ENCODE data around the gene RADIL.

Gene RADIL

GRCh38 chr7:4789194-4790077 lies 94.1 kb downstream of the RADIL start:
- DNase-seq = no peak

DNA sequence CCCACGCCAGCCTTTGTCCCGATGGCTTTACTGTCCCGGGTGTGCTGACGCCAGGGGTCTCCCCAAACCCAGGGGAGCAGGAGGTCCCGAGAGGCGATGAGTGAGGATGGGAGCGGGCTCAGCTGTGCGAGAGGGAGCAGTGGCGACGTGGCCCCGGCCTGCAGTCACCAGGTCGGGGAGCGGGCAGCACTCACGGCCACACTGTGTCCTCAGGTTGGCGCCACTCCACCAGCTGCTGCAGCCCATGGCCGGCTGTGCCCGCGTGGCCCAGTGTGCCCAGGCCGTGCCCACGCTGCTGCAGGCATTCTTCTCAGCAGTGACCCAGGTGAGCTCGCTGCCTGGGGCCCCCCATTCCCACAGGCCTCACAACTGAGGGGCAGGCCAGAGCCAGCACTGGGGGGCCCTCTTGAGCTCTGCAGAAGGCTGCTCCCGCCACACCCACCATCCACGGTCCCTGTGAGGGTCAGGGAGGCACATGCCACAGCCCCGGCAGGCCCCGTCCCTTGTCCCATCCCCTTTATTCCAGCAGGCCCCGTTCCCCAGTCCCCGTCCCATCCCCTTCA lies 94.8 kb downstream of the RADIL start:
- no peak for DNase-seq

GRCh38 chr7:4787947-4788626 lies 95.4 kb downstream of the RADIL start:
- DNase-seq = no peak

- DNase-seq = no peak
These were observed 96.0 kb downstream of the RADIL start for GRCh38 chr7:4787541-4787940.

GRCh38 chr7:4786015-4786414 lies 97.5 kb downstream of the RADIL start:
- no peak for DNase-seq

DNA sequence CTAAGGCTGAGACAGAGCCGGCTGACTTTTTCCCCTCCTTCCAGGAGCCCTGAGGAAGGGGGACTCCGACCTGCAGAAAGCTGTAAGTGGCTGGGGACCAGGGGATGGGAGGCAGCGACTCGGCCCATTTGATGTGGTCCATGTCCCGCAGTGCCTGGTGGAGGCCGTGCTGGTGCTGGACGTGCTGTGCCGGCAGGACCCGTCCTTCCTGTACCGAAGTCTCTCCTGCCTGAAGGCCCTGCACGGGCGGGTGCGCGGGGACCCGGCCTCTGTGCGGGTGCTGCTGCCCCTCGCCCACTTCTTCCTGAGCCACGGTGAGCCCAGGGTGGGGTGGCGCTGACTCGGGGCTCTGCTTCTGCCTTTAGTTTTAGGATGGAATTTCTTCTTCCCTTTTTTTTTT lies 98.1 kb downstream of the RADIL start:
- DNase-seq = no peak

DNA sequence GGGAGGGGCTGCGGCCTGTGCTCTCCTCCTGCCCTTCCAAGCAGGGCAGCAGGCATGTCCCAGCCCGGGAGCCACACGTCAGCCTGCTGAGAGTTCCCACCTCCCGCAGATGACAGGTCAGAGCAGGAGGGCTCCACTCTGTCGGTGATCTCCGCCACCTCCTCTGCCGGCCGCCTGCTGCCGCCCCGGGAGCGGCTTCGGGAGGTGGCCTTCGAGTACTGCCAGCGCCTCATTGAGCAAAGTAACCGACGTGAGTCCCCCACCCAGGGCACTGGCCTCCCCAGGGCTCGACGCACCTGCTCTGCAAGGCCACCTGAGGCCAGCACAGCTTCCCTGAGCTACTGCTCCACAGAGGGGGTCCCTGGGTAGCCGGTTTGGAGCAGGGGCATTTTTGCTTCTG lies 98.7 kb downstream of the RADIL start:
- DNase-seq = no peak

GRCh38 chr7:4783762-4784351 lies 99.7 kb downstream of the RADIL start:
- DNase-seq = no peak

DNA sequence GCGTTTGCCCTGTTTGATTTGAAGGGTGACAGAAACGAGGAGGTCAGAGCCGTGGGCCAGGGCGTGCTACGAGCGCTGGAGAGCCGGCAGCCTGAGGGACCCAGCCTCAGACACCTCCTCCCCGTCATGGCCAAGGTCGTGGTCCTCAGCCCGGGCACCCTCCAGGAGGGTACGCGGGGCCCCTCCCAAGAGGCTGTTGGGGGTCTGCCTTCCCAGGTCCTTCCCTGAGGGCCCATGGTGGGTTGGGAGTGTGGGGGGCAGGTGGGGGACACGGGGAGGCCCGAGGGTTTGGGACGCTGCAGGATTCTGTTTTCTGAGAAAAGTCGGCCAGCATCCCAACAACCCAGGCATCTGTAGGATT lies 100.2 kb downstream of the RADIL start:
- no peak for DNase-seq

DNA sequence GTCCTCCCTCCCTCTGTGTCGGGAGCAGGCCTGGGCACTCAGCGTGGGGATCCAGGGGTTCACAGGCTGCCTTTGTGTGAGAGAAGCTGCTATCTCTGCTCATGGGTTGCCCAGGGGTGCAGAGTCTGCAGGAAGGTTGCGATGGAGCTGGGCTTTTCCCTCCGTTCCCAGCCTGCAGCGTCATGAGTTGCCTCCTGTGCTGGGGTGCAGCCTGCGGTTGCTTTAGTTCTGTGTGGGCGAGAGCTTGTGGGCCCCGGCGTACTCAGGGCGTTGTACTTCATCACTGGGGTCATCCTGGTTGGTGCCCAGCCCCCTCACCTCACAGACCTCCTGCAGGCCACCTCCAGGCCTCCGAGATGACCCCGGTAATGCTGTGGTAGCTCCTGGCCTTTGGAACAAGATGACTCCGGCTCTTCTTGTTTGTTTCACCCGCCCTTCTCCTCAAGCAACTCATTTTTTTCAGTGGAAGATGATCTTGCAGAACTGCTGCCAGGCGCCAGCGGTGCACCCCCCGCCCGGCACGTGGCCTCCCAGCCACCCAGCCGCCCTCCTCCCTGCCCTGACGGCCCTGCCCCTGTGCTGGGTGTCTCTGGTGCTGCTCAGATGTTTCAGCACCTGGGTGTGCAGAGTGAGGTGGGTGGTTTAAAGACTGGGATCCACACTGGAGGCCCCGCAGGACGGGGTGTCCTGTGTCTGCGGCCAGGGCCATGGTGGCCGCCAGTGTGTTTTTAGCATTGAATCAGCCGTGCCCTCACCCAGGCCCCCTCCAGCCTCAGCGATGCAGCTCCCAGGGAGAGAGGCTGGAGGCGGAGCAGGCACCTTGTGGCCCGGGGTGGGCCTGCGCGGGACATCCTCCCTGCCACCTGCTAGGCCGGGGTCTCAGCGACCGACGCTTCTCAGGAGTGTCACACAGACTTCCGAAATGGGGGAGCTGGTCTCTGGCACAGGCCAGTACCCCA lies 100.9 kb downstream of the RADIL start:
- DNase-seq = no peak

GRCh38 chr7:4781366-4782069 lies 102.0 kb downstream of the RADIL start:
- no peak for DNase-seq

DNA sequence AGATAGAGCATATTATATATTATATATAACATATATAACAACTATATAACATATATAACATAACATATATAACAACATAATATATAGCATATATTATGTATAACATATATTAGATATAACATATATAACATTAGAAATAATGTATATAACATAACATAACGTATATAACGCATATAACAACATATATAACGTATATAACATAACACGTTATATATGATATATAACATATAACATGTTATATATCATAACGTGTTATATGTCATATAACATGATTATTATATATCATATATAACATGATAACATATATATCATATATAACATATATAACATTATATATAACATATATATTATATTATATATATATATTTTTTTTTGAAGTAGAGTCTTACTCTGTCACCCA lies 104.4 kb downstream of the RADIL start:
- DNase-seq = no peak

DNA sequence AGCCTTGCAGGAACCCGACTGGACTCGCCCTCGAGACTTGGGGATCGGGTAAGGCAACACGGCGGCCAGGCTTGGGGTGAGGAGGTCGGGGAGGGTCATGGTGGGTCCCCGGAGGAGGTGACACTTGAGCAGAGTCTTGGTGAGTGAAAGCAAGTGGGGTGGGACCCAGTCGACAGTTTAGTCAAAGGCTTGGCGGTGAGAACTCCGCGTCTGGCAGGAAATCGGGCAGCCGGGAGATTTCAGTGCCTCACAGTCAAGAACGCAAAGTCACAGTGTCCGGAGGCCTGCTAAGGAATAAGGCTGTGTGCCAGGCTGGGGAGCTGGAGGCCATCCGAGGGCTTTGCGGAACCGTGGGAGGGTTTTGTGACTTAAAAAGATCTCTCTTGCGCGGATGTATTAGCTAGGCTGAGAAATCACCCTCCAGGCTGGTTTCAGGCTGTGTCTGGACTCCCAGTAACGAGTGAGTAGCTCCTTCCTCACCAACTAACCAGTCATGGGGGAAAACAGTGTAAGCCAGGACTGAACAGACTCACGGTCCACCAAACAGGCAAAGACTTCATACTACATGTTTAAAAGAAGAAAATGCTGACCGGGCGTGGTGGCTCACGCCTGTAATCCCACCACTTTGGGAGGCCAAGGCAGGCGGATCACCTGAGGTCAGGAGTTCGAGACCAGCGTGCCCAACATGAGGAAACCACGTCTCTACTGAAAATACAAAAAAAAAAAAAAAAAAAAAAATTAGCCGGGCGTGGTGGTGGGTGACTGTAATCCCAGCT lies 107.5 kb downstream of the RADIL start:
- DNase-seq = peak; percentile 50

DNA sequence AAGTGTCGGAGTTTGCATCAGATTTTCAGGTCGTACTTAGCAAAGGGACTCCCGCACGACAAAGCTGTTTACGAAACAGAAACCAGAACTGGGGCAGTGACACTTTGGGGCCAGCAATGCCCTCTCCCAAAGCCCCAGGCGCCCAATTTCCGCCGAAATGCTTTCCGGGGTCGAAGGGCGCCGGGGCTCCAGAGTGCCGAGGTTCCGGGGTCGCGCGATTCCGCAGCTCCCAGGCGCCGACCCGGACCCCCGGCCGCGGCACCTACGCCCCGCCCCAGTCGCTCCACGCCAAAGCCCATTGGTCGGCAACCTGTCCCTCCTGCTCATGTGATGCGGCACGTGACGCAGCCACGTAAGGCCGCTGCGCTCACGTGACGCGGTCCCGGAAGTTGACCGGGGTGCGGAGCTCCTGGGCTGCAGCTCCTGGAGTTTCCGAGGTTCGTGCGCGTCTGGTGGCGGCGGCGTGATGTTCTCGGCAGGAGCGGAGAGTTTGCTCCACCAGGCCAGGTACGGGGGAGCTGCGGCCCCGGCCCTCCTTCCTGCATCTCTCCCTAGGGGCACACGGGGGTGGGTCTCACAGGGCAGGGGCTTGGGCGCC lies 108.2 kb downstream of the RADIL start, which contains the start of gene AP5Z1:
TSS of gene AP5Z1 (plus strand) at position 374 of the 598 bp plus-strand sequence. CDS start at position 467, 93 bp downstream.
- peak; percentile 96 for DNase-seq

DNA sequence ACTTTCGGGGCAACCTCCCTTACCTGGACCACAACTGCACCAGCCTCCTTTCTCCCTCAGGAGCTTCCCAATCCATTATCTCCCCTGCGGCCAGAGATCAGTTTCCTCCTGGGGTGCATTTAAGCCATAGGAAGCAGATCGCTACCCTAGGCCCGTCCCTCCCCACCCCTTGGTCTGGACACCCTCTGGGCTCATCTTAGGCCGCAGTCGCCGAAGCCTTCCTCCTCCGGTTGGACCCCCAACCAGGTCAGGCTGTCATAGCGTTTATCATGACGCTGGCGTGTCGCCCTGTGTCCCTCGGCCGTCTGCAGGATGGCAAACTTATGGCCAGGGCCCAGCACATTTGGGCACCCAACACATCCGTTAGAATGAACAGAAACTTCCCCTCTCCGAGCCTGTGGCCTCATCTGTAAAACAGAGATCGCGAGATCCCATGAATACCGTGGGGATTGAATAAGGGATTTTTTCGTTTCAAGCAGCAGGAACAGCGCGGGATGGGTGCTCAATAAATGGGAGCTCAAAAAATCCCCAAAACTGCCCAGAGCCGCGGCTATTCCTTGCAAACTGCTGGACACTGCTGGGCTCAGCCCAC lies 108.8 kb downstream of the RADIL start:
- DNase-seq = no peak

GRCh38 chr7:4774007-4774406 lies 109.5 kb downstream of the RADIL start:
- DNase-seq = no peak

- no peak for DNase-seq
These were observed 111.2 kb downstream of the RADIL start for GRCh38 chr7:4772306-4772705.

DNA sequence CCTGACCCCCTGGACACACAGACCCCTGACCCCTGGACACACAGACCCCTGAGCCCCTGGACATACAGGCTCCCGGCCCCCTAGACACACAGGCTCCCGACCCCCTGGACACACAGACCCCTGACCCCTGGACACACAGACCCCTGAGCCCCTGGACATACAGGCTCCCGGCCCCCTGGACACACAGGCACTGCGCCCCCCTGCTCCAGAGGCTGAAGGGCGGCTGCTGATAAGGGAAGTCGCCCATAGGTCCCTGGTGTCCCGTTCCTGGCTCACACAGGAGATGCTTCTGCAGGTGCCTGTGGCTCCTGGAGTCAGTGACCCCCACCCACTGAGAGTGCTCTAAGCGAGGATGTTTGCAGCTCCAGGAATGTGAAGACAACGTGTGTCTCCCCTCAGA lies 111.8 kb downstream of the RADIL start:
- no peak for DNase-seq

DNA sequence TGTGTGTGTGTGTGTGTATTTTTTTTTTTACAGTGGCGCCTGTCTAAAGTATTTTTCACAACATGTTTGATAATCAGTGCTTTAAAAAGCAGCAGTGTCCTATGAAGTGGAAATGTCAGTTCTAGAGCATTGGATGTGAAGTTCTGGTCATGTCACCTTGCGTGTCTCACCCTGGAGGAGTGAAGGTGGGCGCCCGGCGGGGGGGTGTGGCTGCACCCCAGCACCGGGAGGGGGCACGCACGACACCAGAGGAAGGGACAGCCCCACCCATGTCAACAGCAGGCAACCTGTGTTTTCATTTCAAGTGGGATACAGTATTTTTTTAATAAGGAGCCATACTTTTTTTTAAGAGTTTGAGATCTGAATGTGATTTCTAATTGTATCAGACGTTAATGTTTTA lies 112.6 kb downstream of the RADIL start:
- no peak for DNase-seq

DNA sequence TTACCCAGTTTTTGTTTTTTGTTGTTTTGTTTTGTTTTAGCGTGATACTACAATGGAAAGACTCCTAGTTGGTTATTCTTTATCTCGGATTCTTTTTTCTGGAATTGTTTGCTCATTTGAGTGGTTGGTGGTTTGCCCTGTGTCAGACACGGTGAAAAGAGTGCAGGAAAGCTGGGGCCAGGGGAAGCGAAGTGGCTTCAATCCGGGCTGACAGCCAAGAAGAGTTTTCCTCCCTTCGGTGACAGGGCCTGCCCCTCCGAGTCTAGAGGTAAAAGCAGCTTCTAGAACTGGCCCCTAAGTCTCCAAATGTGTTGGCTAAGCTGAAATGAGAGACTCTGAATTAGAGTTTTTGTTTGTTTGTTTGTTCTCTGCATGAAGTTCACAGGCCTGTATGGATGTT lies 113.8 kb downstream of the RADIL start:
- DNase-seq = no peak
